ENCODE measurements around the gene TENM4. TPM values are rescaled to one million over a fixed set of nuclear protein-coding genes. Genes with fewer than 3 reads are reported as not detected.

Gene TENM4
- total RNA-seq, 2 experiments from 2014 or later, result not detected

GRCh38 chr11:79139900-79140299 is 300.9 kb downstream of the TENM4 start:
- TF ChIP-seq CTCF (conservative IDR thresholded peaks at IDR 0.05; ENCODE audit: low read length), result no peak
- no peak for TF ChIP-seq EZH2phosphoT487 (IDR thresholded peaks at IDR 0.05; ENCODE audit: borderline replicate concordance, low read depth, low read length)
- intact Hi-C loops (cut with micrococcal nuclease; ENCODE audit: unreplicated experiment), result no loop called here
- H3K4me2 ChIP-seq (ENCODE audit: low read length), result no peak overlapping the region
- H4K20me1 ChIP-seq (ENCODE audit: insufficient read depth, low read length), result no peaks in the 10 kb centered on the region
- H3K9me3 ChIP-seq (ENCODE audit: low read length), result no peaks in the 10 kb centered on the region
- no peaks in the 10 kb centered on the region for H3K4me1 ChIP-seq (ENCODE audit: insufficient read depth, low read length, poor library complexity, severe bottlenecking)
- no TSS peak for BruUV-seq (replicated peaks)
- H3K4me3 ChIP-seq (ENCODE audit: low read depth, low read length, poor library complexity, severe bottlenecking), result no peak overlapping the region
- H3K9me2 ChIP-seq (ENCODE audit: insufficient read depth, low read length), result no peaks in the 10 kb centered on the region
- no peaks in the 10 kb centered on the region for H3K79me2 ChIP-seq (ENCODE audit: insufficient read depth, low read depth, low read length)
- POLR2A ChIA-PET, result no interaction called here
- DNase-seq (ENCODE audit: low spot score), result no peak
- CTCF ChIA-PET (ENCODE audit: unreplicated experiment), result no interaction called here
- H3K27ac ChIP-seq (ENCODE audit: low read depth, low read length, poor library complexity, severe bottlenecking), result no peak overlapping the region
- no peak overlapping the region for H2AFZ ChIP-seq (ENCODE audit: low read length)
- no peaks in the 10 kb centered on the region for H3K36me3 ChIP-seq (ENCODE audit: insufficient read depth, low read length)

- Histone ChIP-seq H3K27ac (ENCODE audit: low read depth, low read length, poor library complexity, severe bottlenecking) (no peak overlapping the region), H3K9me2 (ENCODE audit: insufficient read depth, low read length) (no peaks in the 10 kb centered on the region), H3K36me3 (ENCODE audit: insufficient read depth, low read length) (no peaks in the 10 kb centered on the region), H3K9me3 (ENCODE audit: low read length) (no peaks in the 10 kb centered on the region), H2AFZ (ENCODE audit: low read length) (no peak overlapping the region), H3K4me3 (ENCODE audit: low read depth, low read length, poor library complexity, severe bottlenecking) (no peak overlapping the region), H4K20me1 (ENCODE audit: insufficient read depth, low read length) (no peaks in the 10 kb centered on the region), H3K4me1 (ENCODE audit: insufficient read depth, low read length, poor library complexity, severe bottlenecking) (no peaks in the 10 kb centered on the region), H3K4me2 (ENCODE audit: low read length) (no peak overlapping the region), H3K79me2 (ENCODE audit: insufficient read depth, low read depth, low read length) (no peaks in the 10 kb centered on the region)
- intact Hi-C loops (cut with micrococcal nuclease; ENCODE audit: unreplicated experiment), result no loop called here
- BruUV-seq (replicated peaks), result no TSS peak
- no peak for TF ChIP-seq CTCF (conservative IDR thresholded peaks at IDR 0.05; ENCODE audit: low read length)
- no peak for TF ChIP-seq EZH2phosphoT487 (IDR thresholded peaks at IDR 0.05; ENCODE audit: borderline replicate concordance, low read depth, low read length)
- CTCF ChIA-PET (ENCODE audit: unreplicated experiment), result no interaction called here
- DNase-seq (ENCODE audit: low spot score), result no peak
- POLR2A ChIA-PET, result no interaction called here
These were observed 311.1 kb downstream of the TENM4 start for GRCh38 chr11:79129702-79130101.

- no peaks in the 10 kb centered on the region for H3K9me3 ChIP-seq (ENCODE audit: low read length)
- H3K27ac ChIP-seq (ENCODE audit: low read depth, low read length, poor library complexity, severe bottlenecking), result no peak overlapping the region
- no peak overlapping the region for H3K4me2 ChIP-seq (ENCODE audit: low read length)
- BruUV-seq (replicated peaks), result no TSS peak
- no peaks in the 10 kb centered on the region for H3K79me2 ChIP-seq (ENCODE audit: insufficient read depth, low read depth, low read length)
- H2AFZ ChIP-seq (ENCODE audit: low read length), result no peak overlapping the region
- no peaks in the 10 kb centered on the region for H3K4me1 ChIP-seq (ENCODE audit: insufficient read depth, low read length, poor library complexity, severe bottlenecking)
- no peaks in the 10 kb centered on the region for H3K9me2 ChIP-seq (ENCODE audit: insufficient read depth, low read length)
- intact Hi-C loops (cut with micrococcal nuclease; ENCODE audit: unreplicated experiment), result no loop called here
- DNase-seq (ENCODE audit: low spot score), result no peak
- POLR2A ChIA-PET, result no interaction called here
- TF ChIP-seq CTCF (conservative IDR thresholded peaks at IDR 0.05; ENCODE audit: low read length) (no peak), EZH2phosphoT487 (IDR thresholded peaks at IDR 0.05; ENCODE audit: borderline replicate concordance, low read depth, low read length) (no peak)
- CTCF ChIA-PET (ENCODE audit: unreplicated experiment), result no interaction called here
- no peak overlapping the region for H3K4me3 ChIP-seq (ENCODE audit: low read depth, low read length, poor library complexity, severe bottlenecking)
- no peaks in the 10 kb centered on the region for H4K20me1 ChIP-seq (ENCODE audit: insufficient read depth, low read length)
- H3K36me3 ChIP-seq (ENCODE audit: insufficient read depth, low read length), result no peaks in the 10 kb centered on the region
These were observed 312.5 kb downstream of the TENM4 start for GRCh38 chr11:79128291-79128690.
